Gastrocnemius medialis (tissue), 4 donors: Measurements from ENCODE around the gene DDX10.

ENCODE experiments used
- POLR2A ChIP-seq, 2 donors: fragments of 450-650 bp; IDR thresholded peaks; one replicate each; pipeline ENCODE4 v1.6.1; 2017; ENCODE audit warnings: antibody characterized with exemption in 2 of 2, mild to moderate bottlenecking in 2 of 2, moderate library complexity in 2 of 2
- TF ChIP-seq, protein P1 (sequence below), 5 experiments: fragments of 450-650 bp in 3 of 5; fragments of 200-600 bp in 2 of 5; sonication (generic) in 2 of 5; IDR thresholded peaks in 4 of 5; conservative IDR thresholded peaks in 1 of 5; 1 replicate in 4 of 5; 2 replicates in 1 of 5; pipeline ENCODE4 v1.5.1; 2016 to 2019; ENCODE audit warnings: antibody characterized with exemption in 5 of 5, mild to moderate bottlenecking in 3 of 5, moderate library complexity in 3 of 5

GRCh38 chr11:108708173-108708572 lies 43.3 kb downstream of the DDX10 start:
- TF ChIP-seq, protein P1, sequence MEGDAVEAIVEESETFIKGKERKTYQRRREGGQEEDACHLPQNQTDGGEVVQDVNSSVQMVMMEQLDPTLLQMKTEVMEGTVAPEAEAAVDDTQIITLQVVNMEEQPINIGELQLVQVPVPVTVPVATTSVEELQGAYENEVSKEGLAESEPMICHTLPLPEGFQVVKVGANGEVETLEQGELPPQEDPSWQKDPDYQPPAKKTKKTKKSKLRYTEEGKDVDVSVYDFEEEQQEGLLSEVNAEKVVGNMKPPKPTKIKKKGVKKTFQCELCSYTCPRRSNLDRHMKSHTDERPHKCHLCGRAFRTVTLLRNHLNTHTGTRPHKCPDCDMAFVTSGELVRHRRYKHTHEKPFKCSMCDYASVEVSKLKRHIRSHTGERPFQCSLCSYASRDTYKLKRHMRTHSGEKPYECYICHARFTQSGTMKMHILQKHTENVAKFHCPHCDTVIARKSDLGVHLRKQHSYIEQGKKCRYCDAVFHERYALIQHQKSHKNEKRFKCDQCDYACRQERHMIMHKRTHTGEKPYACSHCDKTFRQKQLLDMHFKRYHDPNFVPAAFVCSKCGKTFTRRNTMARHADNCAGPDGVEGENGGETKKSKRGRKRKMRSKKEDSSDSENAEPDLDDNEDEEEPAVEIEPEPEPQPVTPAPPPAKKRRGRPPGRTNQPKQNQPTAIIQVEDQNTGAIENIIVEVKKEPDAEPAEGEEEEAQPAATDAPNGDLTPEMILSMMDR (IDR thresholded peaks at IDR 0.05 in 4 of 5, conservative IDR thresholded peaks at IDR 0.05 in 1 of 5), result no peak
- TF ChIP-seq POLR2A (IDR thresholded peaks at IDR 0.05), result no peak
